Forelimb muscle (tissue), 1 donor: ENCODE data around the gene ELK3. TPM values are rescaled to one million over a fixed set of nuclear protein-coding genes. Genes with fewer than 3 reads are reported as not detected.

ENCODE experiments used
- DNase-seq: peaks from one replicate; pipeline ENCODE4 v3.0.0-alpha.2; 2013; ENCODE audit warnings: low read depth
- polyA plus RNA-seq: library from polyadenylated mRNA; unstranded; fragments of 120-200 nt; gene quantifications from one replicate; pipeline ENCODE4 v1.2.1, GENCODE V29; 2013; ENCODE audit not compliant: insufficient read length

The ELK3 gene
- 33.0 TPM for polyA plus RNA-seq

DNA sequence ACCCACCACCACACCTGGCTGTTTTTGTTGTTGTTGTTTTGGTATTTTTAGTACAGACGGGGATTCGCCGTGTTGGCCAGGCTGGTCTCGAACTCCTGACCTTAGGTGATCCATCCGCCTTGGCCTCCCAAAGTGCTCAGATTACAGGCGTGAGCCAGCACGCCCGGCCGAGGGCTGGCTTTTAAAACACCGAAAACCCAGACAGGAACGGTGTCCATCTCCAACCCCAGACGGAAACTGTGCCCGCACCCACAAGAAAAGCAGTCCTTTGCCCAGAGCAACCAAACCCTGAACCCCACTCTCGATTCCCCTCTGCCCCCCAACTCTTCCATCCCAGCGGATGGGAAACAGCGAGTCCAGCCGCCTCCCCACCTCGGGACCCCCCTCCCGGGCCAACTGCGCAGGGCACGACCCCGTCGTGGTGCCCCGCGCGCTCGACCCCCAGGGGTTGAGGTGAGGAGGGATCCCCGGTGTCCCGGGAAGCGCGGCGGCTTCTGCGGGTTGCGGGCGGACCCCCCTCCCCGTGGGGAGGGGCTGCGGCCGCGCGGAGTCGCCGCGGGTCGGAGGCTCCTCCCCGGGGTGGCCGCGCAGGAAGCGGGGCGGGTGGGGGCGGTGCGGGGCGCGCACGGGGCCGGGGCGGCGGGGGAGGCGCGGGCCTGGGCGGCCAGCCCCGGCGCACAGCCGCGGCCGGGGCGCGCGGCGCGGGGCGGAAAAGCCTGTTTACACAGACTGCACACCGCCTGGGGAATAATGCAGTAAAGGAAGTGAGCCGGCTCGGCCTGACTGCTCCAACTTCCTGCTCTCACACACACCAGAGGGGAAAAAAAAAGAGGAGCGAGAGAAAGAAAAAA, at the start of gene ELK3:
Gene ELK3, plus strand, starts transcription at position 651 of the 851 bp plus-strand sequence.
- DNase-seq: no peak

DNA sequence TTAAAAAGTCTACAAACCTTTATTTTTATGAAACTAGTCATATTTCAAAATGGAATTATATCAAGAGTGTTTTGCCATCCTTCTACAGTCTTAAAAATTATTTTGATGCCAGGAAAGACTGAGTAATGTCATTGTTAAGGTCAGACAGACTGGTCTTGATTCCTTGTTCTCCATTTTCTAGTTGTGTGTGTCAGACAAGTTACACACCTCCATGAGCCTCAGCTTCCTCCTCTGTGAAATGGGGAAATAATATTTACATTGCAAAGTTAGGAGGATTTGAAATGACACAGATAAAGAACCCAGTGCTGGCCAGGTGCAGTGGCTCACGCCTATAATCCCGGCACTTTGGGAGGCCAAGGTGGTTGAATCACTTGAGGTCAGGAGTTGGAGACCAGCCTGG, 47.4 kb upstream of the ELK3 start:
- no peak for DNase-seq

DNA sequence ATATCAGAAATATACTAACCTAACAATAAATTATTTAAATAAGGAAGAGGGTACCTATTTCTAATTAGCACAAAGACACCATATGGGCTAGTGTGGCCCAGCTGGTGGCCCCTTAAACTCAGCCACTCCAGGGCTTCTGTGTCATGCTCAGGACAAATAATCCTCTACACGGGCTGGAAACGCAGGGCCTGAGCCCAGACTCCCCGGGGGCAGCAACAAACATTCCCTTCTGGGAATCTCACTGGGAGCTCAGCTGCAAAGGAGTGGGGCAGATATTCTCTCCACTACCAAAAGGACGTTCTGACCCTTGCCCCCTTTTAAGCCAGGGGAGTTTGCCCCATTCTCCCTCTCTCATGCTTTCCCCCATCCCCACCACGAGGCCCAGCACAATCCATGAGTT, 43.7 kb upstream of the ELK3 start:
- no peak for DNase-seq

DNA sequence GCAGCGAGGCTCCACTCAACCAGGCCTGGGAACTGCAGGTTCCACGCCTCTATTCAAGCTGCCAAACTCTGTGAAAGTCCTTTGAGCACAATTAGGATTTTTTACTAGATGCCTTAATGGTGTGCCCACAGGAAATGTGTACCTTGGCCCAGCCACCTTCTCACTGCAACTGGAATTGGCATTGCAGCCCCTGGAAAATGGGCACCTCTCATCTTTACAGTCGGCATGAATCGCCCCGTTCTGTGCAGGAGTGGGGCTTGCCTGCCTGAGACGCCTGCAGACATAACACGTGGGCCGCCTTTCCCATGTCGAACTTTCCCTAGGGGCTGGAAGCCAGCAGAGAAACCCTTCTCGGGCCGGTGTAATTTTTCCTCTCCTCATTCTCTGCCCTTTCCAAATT, 42.0 kb upstream of the ELK3 start:
- DNase-seq: no peak

DNA sequence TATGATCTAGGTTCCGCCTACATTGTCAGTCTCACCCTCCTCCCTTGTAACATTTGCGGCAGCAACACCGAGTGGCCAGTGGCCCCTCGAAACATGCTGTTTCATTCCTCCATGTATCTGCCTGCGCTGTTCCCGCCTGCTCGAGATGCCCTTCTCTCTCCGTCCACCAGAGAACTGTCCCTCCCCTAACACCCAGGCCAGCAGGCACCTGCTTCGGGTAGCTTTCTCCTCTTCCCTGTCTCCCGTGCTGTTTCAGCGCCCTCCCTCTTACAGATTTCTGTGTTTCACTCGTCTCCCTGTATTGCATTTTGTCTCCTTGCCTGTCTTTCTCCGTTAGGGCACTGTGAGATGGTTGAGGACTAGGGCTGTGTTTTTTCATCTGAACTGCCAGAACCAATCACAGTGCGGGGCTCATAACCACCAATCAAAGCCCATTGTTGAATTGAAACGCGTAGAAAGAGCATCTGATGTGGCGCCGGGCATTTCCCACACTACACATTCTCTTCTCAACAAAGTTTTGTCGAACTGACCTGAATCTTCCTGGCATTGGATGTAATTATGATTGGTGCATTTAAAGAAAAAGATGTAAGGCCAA, 40.9 kb upstream of the ELK3 start:
- no peak for DNase-seq

DNA sequence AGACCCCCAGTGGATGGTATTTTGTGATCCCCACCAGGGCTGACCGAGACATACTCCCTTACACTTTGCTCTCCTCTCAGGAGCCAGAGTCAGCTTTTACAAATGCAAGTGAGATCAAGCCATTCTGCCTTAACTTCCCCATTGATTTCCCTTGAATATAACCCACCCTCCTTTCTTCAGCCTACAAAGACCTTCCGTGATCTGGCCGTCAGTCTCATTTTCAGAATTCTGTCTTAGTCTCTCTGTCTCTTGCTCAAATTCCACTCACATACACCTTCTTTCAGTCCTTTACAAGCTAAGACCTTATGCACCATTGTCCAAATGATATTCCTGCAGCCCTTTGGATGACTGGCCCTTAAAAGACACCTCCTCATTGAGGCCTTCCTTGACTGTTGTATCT, 39.0 kb upstream of the ELK3 start:
- no peak for DNase-seq

DNA sequence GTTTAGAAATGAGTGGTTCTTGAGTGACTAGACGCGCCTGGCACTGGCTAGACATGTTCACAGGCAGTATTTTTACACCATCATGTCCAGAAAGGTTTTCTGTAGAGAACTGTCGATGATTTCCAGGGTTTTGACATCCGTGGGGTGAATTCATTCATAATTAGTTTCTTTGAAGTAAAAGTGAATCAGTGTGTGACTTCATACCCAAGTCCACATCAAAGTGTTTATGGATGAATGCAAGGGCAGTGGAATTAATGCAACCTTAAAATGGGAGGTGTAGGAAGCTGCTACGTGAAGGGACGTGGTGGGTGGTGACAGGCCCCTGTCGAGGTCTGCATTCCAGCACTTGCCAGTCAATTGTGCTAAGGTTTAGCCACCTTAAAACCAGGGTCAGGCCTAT, 38.4 kb upstream of the ELK3 start:
- no peak for DNase-seq

DNA sequence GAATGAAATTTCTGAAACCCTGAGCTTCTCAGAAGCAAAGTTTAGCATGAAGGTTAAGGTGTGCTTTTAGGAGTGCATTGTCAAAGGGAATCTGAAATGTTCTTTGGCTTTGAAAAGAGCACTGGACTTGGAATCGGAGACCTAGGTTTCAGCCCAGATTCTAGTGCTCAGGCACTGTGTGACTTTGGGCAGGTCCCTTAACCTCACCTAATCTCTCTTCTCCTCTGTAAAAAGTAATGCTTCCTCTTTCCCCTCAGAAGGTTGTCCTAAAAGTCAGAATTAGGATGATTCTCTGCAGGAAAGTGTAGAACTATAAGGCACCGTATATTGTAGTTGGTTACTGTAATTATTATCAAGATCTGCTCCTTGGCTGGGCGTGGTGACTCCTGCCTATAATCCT, 38.0 kb upstream of the ELK3 start:
- no peak for DNase-seq

DNA sequence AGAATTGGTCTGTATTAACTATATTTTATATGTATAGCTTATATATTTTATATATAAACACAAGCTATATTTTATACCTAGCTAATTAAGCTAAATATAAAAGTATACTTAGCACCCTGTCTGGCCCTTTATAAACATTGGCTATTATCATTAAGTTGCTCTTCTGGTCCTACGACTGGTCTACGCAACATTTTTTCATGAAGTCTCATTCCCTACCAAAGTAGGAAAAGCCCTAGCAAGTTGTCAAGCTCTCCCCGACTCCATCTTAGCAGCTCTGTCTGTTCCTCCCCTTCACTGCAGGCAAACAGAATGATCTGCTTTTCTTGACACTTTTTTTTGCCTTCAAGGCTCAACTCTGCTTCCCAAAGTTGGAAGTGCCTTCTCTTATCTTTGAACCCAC, 36.7 kb upstream of the ELK3 start:
- DNase-seq: no peak

DNA sequence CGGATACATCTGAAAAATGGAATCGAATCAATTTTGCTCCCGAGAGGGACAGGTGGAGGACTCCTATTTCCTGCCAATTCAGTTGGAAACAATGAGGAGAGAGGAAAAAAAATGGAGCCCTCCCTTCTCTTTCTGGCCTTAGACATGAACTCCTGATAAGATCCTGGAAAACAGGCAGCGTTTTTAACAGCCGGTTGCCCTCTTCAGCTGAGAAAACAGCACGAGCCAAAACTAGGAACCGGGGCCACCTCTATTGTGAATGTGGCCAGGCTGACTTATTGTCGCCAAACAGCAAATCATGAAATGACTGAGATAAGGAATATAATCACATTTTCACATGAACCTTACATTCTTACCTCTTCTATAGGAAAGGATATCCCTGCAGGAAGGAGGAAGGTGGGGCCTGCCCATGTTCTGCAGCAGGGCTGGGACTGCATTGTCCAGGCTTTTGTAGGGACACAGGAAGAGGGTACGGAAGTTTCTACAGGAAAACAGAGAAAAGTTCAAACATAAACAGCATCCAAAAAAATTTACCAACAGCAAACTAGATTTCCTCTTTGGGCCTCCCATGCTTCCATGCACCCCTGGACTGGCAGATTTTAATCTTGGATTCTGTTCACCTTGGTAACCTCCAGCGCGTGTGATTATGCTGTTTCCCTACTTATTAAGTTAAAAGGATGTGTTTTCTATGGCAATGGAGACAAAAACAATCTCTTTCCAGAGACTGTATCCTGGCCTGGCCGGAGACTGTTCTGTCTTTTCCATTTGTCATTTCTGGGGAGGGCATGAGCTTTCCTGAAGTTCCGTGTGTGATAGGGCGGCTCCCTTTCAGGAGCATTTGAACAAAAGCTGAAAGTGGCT, 29.0 kb upstream of the ELK3 start:
- no peak for DNase-seq

DNA sequence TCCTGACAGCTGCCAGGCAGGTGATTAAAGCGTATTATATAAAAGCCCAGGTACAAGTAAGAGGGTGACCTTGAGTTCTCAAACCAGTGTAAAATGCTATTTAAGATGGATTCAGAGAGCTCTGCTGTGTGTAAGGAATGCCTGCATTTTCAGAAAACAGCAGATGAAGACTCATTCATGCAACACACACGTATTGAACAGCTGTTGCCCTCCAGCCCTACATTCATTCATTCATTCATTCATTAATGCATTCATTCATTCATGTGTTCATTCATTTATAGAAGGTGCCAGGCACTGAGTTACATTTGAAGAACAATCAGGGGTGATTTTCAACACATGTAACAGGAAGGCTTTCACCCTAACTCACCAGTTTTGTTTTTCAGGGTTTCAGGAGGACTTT, 27.4 kb upstream of the ELK3 start:
- no peak for DNase-seq

DNA sequence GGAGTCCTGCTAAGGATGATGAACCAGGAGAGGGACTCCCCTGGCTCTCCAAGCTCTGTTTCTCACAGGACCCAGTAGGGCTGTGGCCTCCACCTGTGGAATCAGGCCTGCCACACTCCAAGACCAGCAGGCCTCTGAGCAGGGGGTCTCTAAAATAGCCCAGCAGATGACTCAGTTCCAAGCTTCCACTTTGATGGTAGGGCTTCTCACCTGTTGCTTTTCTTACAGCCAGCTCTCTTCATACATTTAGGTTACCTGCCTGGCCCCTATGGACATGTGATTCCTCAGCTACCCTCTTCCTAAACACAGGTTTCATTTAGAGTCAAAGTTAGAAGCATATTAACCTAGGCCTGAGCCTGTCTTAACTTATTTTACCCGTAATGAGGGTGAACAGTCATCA, 26.7 kb upstream of the ELK3 start:
- no peak for DNase-seq

DNA sequence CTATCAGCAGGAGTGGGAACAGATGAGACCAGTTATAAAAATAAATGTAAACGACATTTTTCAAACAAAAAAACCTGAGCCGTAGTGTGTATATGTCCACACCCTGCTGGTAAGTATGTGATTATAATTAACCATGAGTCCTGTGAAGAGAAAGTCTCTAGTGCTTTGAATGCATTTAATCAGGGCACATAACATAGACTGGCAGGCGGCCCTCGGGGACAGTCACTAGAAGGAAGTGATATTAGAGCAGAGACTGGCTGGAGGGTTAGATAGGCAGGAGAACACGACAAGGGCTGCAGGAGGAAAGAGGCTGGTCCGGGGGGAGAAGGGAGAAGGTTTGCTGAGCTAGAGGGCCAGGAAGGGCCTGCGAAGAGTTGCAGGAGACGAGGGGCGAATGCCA, 23.8 kb upstream of the ELK3 start:
- no peak for DNase-seq

DNA sequence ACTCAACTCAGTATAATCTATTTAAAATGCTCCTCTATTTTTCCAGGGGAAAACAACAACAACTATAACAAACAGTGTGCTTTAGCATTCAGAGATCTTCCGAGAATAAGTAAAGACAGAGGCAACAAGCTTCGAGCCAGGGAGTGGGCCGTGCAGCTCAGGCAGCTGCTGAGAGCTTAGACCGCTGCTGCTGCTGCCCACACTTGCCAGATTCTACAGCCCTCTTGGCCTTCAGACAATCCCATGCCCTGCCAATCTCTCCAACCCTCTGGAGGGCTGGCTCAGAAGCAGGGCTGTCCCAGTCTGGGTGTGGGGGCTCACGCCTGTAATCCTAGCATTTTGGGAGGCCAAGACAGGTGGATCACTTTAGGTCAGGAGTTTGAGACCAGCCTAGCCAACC, 23.4 kb upstream of the ELK3 start:
- DNase-seq: no peak

DNA sequence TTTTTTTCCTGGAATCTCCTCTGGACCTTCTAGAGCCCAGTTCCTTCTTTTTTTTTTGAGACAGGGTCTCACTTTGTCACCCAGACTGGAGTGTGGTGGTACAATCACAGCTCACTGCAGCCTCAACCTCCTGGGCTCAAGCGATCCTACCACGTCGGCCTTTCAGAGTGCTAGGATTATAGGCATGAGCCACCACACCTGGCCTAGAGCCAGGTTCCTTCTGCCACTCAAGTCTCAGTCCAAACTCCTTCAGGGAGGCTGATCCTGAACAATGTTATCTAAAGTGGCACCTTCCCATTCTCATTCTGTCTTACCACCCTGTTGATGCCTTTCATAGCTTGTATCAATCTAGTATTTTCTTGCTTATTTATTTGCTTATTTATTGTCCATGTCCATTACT, 22.3 kb upstream of the ELK3 start:
- no peak for DNase-seq

DNA sequence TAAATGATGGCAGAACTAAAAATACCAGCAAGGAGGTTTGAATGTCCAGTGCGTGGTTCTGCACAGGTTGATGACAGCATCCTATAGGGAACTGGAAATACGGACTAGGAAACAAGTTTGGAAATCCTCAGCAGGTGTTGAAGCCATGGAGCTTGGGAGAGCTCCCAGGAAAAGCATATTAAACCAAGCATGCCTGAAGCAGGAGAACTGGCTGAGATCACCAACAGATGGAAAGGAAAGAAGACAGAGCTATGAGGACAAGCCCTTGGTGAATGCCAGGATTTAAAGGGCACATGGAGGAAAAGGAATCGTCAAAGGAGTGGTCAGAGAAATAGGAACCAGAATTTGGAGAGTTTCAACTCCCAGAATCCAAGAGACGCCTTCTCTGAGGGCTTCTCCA, 21.2 kb upstream of the ELK3 start:
- DNase-seq: no peak

DNA sequence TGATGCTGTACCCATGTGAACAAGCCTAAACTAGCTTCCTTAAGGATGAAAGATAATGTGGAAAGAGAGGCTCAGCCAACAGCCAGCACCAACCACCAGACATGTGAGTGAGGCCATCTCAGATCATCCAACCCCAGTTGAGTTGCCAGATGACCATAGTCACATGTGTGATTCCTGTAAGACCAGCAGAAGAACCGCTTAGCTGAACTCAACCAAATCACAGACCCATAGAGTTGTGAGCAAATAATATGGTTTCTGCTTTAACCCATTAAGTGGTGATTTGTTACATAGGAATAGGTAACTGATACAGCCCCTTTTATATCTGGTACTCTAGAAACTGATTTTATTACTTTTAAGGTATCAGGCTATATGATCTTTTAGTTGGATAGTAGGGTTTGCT, 17.6 kb upstream of the ELK3 start:
- no peak for DNase-seq

DNA sequence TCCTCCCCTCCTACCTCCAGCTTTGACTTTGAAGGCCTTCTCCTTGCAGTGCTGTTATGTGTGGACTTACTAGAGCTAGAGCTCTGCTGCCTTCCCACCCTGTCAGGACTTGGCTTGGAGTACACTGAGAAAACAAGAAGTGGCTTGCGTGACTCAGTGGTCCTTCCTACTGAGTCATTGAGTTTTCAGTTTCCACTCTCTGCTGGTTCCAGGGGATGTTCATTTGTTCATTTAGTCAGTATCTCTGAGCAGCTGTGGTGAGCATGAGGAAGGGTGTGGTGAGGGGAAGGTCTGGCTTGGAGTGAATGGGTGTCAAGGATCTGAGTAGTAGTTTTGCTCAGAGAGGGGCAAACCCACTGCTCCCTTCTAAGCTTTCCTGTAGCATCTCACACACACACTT, 17.2 kb upstream of the ELK3 start:
- DNase-seq: no peak

DNA sequence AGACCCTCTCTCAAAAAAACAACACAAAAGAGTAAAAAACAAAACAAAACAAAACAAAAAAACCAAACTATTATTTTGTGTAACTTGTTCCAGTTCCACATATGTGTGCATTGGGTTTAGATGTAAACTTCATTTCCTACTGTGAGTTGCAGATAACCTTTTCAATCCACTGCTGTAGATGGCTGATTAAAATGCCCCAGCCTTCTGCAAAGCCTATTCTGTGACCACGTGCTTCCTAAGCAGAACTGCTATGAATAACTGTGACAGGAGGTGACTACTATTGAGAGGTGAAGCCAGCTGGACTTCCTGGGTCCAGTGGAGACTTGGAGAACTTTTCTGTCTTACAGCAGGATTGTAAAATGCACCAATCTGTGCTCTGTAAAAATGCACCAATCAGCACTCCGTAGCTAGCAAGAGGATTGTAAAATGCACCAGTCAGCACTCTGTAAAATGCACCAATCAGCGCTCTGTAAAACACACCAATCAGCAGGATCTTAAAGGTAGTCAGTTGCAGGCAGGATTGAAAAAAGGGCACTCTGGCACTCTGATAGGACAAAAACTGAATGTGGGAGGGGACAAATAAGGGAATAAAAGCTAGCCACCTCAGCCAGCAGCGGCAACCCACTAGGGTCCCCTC, 10.3 kb upstream of the ELK3 start:
- no peak for DNase-seq

DNA sequence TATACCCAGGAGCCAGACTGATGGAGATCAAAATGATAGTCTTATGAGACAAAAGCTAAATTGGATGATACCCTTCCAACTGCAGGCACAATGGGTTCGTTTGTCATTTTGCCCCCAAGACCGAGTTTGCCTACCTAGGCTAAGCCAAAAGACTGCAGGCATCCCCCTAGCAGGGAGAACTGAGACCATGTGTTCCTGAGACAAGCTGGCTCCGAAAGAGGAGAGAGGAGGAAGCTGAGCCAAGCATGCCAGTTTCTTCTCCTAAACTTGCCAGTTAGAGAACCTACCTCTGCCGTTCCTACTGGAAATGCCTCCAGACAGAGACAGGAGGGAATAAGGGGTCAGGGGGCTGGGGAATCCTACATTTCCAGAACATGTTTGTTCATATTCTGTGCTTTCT, 8.3 kb upstream of the ELK3 start:
- no peak for DNase-seq

DNA sequence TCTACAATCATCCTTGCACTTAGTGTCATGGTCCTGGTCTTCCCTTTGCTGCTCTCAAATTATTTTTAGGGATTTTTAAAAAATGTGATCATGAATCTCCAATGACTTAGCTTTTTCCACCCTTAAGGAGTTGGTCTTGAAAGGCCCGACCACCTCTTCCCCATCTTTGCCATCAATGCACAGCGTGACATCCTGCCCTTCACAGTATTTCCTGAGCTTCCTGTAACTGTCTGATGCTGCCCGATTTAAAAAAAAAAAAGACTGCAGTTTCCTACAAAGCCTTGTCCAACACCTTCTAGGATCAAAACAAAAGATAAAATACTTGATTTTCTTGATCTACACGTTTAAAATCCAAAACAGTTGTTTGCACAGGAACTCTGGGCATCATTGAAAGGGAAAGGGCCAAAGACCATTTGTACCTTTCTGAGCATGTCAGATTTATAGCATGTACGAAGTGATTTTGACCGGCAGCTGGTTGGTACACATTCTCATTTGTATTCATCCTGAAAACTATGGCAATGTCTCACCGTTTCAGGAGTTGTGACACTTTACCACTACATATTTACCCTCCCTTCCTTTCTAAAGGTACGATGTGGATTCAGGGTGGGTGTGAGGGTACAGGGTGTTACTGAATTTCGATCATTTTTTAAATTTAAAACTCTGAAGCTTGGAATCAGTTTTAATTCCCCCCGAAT, 7.4 kb upstream of the ELK3 start:
- DNase-seq: no peak

DNA sequence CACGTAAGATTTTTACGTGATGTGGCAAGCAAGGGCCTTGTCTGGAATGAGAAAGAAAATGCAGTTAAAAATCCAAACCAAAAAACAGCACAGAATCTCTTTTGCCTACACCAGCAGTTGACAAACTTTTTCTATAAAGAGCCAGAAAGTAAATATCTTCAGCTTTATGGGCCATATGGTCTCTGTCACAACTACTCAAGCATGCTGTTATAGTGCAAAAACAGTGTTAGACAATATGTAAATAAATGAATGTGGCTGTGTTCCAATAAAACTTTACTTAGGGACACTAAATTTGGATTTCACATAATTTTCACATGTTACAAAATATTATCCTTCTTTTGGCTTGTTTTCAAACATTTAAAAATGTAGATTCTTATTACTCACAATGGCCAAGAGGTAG, 6.2 kb upstream of the ELK3 start:
- DNase-seq: no peak
